ENCODE data around the gene MACROD2. TPM values are rescaled to one million over a fixed set of nuclear protein-coding genes. Genes with fewer than 3 reads are reported as not detected.

The MACROD2 gene
- total RNA-seq, 1 experiment from 2014 or later: 3.7 TPM

DNA sequence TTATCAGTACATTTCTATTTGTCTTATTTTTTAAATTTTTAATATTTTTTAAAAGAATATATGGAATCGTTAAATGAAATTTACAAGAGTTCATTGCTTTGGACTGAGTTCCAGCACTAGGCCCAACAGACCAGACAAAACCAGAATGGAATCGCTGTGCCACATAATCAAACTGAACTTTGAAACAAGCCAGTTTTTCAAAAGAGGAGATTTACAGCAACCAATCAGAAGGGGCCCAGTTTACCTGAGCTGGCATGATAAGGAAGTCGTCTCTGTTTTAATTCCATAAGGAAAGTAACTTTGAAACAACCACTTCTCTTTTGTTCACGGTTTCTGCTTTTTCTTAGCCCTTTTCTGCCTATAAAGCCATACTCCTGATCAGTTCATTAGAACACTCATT is 635.7 kb downstream of the MACROD2 start:
- H3K4me2 ChIP-seq (ENCODE audit: low read length): no peak overlapping the region
- ChIA-PET POLR2A (no interaction called here), RAD21 (ENCODE audit: low non-redundant PET in 1 of 2, low total read pairs in 2 of 2, uncharacterized antibody in 2 of 2, unreplicated experiment in 2 of 2) (no interaction called here), CTCF (no interaction called here)
- H4K20me1 ChIP-seq (ENCODE audit: insufficient read depth): no peaks in the 10 kb centered on the region
- H3K79me2 ChIP-seq (ENCODE audit: insufficient read depth, low read length): no peaks in the 10 kb centered on the region
- DNase-seq (ENCODE audit: low read depth, low spot score): no peak
- no peak overlapping the region for H2AFZ ChIP-seq (ENCODE audit: low read depth, low read length, poor library complexity, severe bottlenecking)
- intact Hi-C loops (cut with micrococcal nuclease): no loop called here
- no peak overlapping the region for H3K9ac ChIP-seq (ENCODE audit: low read length)
- H3K4me3 ChIP-seq (replicated peaks in 1 of 2; ENCODE audit: low read depth in 1 of 2, low read length in 2 of 2): no peak overlapping the region
- no peaks in the 10 kb centered on the region for H3K27me3 ChIP-seq (ENCODE audit: insufficient read depth, low read length)
- ATAC-seq: no peak
- no TSS peak for BruUV-seq (replicated peaks)
- H3K27ac ChIP-seq (ENCODE audit: low read depth, low read length): no peak overlapping the region
- H3K9me3 ChIP-seq (ENCODE audit: control insufficient read depth in 1 of 2, insufficient read depth in 1 of 2, low read depth in 1 of 2, low read length in 2 of 2): no peaks in the 10 kb centered on the region; a peak in 1 of 4 replicates
- H3K9me2 ChIP-seq (ENCODE audit: insufficient read depth): no peaks in the 10 kb centered on the region
- no peaks in the 10 kb centered on the region for H3K36me3 ChIP-seq (ENCODE audit: control insufficient read depth in 1 of 2, insufficient read depth in 2 of 2, low read length in 2 of 2)
- no peak for TF ChIP-seq CEBPB (IDR thresholded peaks at IDR 0.05; ENCODE audit: low read depth)
- TF ChIP-seq, protein P1, sequence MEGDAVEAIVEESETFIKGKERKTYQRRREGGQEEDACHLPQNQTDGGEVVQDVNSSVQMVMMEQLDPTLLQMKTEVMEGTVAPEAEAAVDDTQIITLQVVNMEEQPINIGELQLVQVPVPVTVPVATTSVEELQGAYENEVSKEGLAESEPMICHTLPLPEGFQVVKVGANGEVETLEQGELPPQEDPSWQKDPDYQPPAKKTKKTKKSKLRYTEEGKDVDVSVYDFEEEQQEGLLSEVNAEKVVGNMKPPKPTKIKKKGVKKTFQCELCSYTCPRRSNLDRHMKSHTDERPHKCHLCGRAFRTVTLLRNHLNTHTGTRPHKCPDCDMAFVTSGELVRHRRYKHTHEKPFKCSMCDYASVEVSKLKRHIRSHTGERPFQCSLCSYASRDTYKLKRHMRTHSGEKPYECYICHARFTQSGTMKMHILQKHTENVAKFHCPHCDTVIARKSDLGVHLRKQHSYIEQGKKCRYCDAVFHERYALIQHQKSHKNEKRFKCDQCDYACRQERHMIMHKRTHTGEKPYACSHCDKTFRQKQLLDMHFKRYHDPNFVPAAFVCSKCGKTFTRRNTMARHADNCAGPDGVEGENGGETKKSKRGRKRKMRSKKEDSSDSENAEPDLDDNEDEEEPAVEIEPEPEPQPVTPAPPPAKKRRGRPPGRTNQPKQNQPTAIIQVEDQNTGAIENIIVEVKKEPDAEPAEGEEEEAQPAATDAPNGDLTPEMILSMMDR (IDR thresholded peaks at IDR 0.05 in 2 of 3, conservative IDR thresholded peaks at IDR 0.05 in 1 of 3; ENCODE audit: borderline replicate concordance in 1 of 3, insufficient read depth in 1 of 3, low read depth in 2 of 3, low read length in 2 of 3): no peak
- H3K4me1 ChIP-seq (ENCODE audit: control insufficient read depth in 1 of 2, insufficient read depth in 2 of 2, low read length in 2 of 2): no peaks in the 10 kb centered on the region

DNA sequence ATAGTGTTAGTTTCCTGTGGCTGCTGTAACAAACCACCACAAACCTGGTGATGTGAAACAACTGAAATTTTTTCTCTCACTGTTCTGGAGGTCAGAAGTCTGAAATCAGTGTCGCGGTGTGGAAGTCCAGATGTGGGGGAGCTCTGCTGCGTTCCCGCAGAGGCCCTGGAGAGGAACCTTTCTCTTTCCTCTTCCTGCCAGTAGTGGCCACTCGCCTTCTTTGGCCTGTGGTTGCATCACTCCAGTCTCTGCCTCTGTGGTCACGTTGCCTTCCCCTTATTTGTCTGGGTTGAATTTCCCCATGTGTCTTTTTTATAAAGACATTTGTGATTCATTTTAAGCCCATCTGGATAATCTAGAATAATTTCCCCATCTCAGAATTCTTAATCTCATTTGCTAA is 637.6 kb downstream of the MACROD2 start:
- H3K9ac ChIP-seq (ENCODE audit: low read length): no peak overlapping the region
- ATAC-seq (no peak; the same call in 1 of the 2 replicates), DNase-seq (ENCODE audit: low read depth, low spot score) (no peak)
- no peaks in the 10 kb centered on the region for H3K27me3 ChIP-seq (ENCODE audit: insufficient read depth, low read length)
- H3K4me1 ChIP-seq (ENCODE audit: control insufficient read depth in 1 of 2, insufficient read depth in 2 of 2, low read length in 2 of 2): no peaks in the 10 kb centered on the region
- H3K9me3 ChIP-seq (ENCODE audit: control insufficient read depth in 1 of 2, insufficient read depth in 1 of 2, low read depth in 1 of 2, low read length in 2 of 2): no peaks in the 10 kb centered on the region
- no peak for TF ChIP-seq TCF7L2 (IDR thresholded peaks at IDR 0.05; ENCODE audit: borderline replicate concordance, extremely low read depth, insufficient read depth, insufficient read length)
- no peak for TF ChIP-seq POLR2AphosphoS5 (IDR thresholded peaks at IDR 0.05; ENCODE audit: low read depth, low read length)
- H3K79me2 ChIP-seq (ENCODE audit: insufficient read depth, low read length): no peaks in the 10 kb centered on the region
- H2AFZ ChIP-seq (ENCODE audit: low read depth, low read length, poor library complexity, severe bottlenecking): no peak overlapping the region
- intact Hi-C loops (cut with micrococcal nuclease): no loop called here
- no TSS peak for BruUV-seq (replicated peaks)
- H4K20me1 ChIP-seq (ENCODE audit: insufficient read depth): no peaks in the 10 kb centered on the region
- H3K4me3 ChIP-seq (replicated peaks in 1 of 2; ENCODE audit: low read depth in 1 of 2, low read length in 2 of 2): no peak overlapping the region
- no peak overlapping the region for H3K4me2 ChIP-seq (ENCODE audit: low read length)
- H3K9me2 ChIP-seq (ENCODE audit: insufficient read depth): no peaks in the 10 kb centered on the region
- no peaks in the 10 kb centered on the region for H3K36me3 ChIP-seq (ENCODE audit: control insufficient read depth in 1 of 2, insufficient read depth in 2 of 2, low read length in 2 of 2)
- RAD21 ChIA-PET (ENCODE audit: low non-redundant PET in 1 of 2, low total read pairs in 2 of 2, uncharacterized antibody in 2 of 2, unreplicated experiment in 2 of 2): no interaction called here
- CTCF ChIA-PET: no interaction called here
- no peak overlapping the region for H3K27ac ChIP-seq (ENCODE audit: low read depth, low read length)
- POLR2A ChIA-PET: no interaction called here

Measured in HCT116 (cell line).